Transverse colon (tissue), 3 donors: ENCODE results near the gene MSMB.

Experiments used
- POLR2A ChIP-seq: fragments of 450-650 bp; IDR thresholded peaks from one replicate; pipeline ENCODE4 v1.6.1; 2016; ENCODE audit warnings: antibody characterized with exemption, mild to moderate bottlenecking, moderate library complexity
- TF ChIP-seq, protein P1 (sequence below), 5 experiments: fragments of 200-600 bp in 3 of 5; fragments of 450-650 bp in 2 of 5; sonication (generic) in 3 of 5; IDR thresholded peaks; 1 replicate in 2 of 5; 2 replicates in 3 of 5; pipeline ENCODE4 v1.5.1; 2016 to 2017; ENCODE audit warnings: antibody characterized with exemption in 5 of 5, inconsistent platforms in 3 of 5, mild to moderate bottlenecking in 2 of 5, moderate library complexity in 1 of 5

- TF ChIP-seq, protein P1, sequence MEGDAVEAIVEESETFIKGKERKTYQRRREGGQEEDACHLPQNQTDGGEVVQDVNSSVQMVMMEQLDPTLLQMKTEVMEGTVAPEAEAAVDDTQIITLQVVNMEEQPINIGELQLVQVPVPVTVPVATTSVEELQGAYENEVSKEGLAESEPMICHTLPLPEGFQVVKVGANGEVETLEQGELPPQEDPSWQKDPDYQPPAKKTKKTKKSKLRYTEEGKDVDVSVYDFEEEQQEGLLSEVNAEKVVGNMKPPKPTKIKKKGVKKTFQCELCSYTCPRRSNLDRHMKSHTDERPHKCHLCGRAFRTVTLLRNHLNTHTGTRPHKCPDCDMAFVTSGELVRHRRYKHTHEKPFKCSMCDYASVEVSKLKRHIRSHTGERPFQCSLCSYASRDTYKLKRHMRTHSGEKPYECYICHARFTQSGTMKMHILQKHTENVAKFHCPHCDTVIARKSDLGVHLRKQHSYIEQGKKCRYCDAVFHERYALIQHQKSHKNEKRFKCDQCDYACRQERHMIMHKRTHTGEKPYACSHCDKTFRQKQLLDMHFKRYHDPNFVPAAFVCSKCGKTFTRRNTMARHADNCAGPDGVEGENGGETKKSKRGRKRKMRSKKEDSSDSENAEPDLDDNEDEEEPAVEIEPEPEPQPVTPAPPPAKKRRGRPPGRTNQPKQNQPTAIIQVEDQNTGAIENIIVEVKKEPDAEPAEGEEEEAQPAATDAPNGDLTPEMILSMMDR (IDR thresholded peaks at IDR 0.05) = no peak
- no peak for TF ChIP-seq POLR2A
Observed at GRCh38 chr10:46037107-46037825, 8.8 kb downstream of the MSMB start.
